Stimulated activated CD4-positive, alpha-beta T cell treated with anti-CD3 and anti-CD28 coated beads, Interleukin-1b, Interleukin-23, amount 100 ng/mL, for 24 hours (primary cell): ENCODE measurements around the gene SS18L1.

Experiments
- DNase-seq, 4 experiments: peaks; one replicate each; pipeline ENCODE4 v3.0.0-alpha.2; 2020; ENCODE audit warnings: low read depth in 4 of 4, low spot score in 1 of 4

Gene SS18L1

GRCh38 chr20:62119591-62120364 is 23.8 kb upstream of the SS18L1 start:
- no peak for DNase-seq

GRCh38 chr20:62120365-62120762 is 23.2 kb upstream of the SS18L1 start:
- DNase-seq, result no peak

GRCh38 chr20:62120990-62121775 is 22.4 kb upstream of the SS18L1 start:
- DNase-seq, result no peak

- DNase-seq, result peak; percentile 93 to 98 (median 96)
These were observed 21.6 kb upstream of the SS18L1 start, which contains the start of gene LSM14B for GRCh38 chr20:62121776-62122653. Gene LSM14B, plus strand, starts transcription at chr20:62122475. Its CDS starts 192 bp downstream, at chr20:62122667.

- DNase-seq, result no peak
These were observed 20.7 kb upstream of the SS18L1 start for GRCh38 chr20:62122654-62123449.

- no peak for DNase-seq
These were observed 20.0 kb upstream of the SS18L1 start for GRCh38 chr20:62123450-62124118.

GRCh38 chr20:62126141-62126540 is 17.4 kb upstream of the SS18L1 start:
- DNase-seq, result no peak

GRCh38 chr20:62127799-62128198 is 15.8 kb upstream of the SS18L1 start:
- DNase-seq, result no peak

- DNase-seq, result no peak
These were observed 15.1 kb upstream of the SS18L1 start for GRCh38 chr20:62128502-62128901.

- no peak for DNase-seq
These were observed 13.6 kb upstream of the SS18L1 start for GRCh38 chr20:62129731-62130531.

- DNase-seq, result no peak
These were observed 11.8 kb upstream of the SS18L1 start for GRCh38 chr20:62131560-62132320.

- no peak for DNase-seq
These were observed 11.1 kb upstream of the SS18L1 start for GRCh38 chr20:62132421-62132820.

- no peak for DNase-seq
These were observed 10.3 kb upstream of the SS18L1 start for GRCh38 chr20:62133051-62133845.

GRCh38 chr20:62133864-62134263 is 9.7 kb upstream of the SS18L1 start:
- no peak for DNase-seq

- no peak for DNase-seq
These were observed 8.8 kb upstream of the SS18L1 start for GRCh38 chr20:62134735-62135231.

GRCh38 chr20:62135573-62136266 is 7.8 kb upstream of the SS18L1 start:
- DNase-seq, result no peak
